SIG-M5 treated with dmso at 0.1 percent for 504 hours (cell line): ENCODE results near the gene HIC1.
"Not testable (repeated sequence)": the region's sequence is repeated elsewhere in the genome, so short reads cannot be mapped to it uniquely, and the experiment has no call there.

Experiments
- DNase-seq: peaks from one replicate; lab custom pipeline; 2025; ENCODE audit not compliant: unreplicated experiment; lab: John Stamatoyannopoulos, UW

Gene HIC1, protein sequence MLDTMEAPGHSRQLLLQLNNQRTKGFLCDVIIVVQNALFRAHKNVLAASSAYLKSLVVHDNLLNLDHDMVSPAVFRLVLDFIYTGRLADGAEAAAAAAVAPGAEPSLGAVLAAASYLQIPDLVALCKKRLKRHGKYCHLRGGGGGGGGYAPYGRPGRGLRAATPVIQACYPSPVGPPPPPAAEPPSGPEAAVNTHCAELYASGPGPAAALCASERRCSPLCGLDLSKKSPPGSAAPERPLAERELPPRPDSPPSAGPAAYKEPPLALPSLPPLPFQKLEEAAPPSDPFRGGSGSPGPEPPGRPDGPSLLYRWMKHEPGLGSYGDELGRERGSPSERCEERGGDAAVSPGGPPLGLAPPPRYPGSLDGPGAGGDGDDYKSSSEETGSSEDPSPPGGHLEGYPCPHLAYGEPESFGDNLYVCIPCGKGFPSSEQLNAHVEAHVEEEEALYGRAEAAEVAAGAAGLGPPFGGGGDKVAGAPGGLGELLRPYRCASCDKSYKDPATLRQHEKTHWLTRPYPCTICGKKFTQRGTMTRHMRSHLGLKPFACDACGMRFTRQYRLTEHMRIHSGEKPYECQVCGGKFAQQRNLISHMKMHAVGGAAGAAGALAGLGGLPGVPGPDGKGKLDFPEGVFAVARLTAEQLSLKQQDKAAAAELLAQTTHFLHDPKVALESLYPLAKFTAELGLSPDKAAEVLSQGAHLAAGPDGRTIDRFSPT

DNA sequence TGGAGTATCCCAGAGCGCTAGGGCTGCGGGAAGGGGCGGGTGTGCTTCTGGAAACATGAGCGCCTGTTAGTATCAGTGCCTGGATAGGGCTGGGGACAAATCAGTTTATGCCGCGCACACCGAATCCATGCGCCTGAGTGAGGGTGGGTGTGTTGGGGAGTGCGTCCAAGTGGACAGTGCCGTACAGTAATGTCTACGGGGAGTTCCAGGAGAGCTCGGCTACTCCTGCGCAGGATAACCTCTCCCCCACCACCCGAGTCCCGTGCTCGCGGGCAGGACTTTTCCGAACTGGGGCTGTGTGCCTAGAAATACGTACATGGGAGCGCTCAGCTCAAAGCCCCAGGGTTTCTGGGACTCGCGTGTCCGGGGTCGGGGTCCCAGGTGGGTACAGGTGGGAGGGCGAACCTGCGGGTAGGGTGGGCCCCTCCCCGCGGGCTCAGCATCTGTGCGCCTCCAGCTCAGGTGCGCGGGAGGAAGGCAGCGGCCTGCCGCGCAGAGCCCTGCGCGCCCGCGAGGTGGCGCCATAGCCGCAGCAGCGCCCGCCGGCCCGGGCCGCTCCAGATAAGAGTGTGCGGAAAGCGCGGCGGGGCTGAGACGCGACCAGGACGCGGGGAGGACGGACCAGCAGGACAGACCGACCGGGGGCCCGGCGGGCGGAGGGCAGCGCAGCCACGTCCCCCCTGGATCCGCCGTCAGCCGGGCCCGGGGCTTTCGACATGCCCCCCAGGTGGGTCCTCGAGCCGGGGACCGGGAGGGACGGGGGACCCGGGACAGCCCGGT, at the start of gene HIC1:
Gene HIC1, plus strand, starts transcription at position 592 of the 780 bp plus-strand sequence. CDS start 1,588 bp downstream, outside the sequence.
- peak; percentile 54 for DNase-seq

DNA sequence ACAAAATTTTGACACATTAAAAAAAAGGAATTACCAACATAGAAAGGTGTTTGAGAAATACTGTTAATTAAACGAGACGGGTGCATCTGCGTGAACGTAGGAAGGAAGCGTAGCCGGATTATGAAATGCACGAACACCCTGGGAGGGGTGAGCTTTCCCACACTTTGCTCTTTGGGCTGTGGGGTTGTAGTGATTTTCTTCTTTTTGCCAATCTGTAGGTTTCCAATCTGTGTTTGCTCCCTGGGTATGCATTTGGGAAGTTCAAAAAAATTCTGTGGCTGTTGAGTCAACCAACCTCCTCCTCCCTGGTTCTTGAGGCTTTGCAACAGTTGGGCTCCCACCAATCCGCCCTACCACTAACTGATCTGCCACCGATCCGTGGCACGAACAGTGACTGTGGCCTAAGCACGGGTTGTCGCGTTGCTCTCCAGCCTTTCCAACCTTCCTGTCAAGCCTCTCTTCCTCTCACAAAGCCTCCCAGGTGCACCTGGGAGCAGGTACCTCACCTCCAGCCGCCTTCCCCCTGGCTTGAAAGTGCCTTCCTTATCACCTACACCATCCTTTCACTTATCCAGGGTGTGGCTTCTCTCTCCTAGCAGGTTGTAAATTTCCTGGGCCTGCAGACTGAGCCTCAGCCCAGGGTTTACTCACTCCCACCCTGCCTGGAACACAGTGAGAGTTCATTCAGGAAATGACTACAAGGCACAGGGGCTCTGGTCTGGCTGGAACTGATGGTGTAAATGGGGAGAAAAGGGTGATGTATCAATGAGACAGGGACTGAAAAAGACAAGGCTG, 46.4 kb upstream of the HIC1 start:
- DNase-seq, result no peak

DNA sequence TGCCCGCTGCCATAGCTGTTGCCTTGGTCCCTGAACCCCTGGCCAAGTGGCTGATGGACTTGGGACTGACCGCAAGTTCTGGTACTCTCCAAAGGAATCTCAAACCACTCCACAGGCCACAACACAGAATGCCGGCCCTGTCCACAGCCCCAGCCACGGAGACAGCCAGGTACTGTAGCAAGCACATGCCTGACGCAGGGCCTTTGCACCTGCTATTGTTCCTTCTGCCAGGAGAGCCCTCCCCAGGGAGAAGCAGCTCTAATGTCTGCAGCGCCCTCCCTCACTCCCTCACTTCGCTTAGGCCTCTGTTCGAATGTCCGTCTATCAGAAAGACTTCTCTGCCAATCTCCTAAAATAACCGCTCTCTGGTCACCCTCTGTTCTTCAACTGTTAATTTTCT, 45.2 kb upstream of the HIC1 start:
- no peak for DNase-seq

- peak; percentile 14 for DNase-seq
These were observed 43.2 kb upstream of the HIC1 start for GRCh38 chr17:2011411-2012371.

DNA sequence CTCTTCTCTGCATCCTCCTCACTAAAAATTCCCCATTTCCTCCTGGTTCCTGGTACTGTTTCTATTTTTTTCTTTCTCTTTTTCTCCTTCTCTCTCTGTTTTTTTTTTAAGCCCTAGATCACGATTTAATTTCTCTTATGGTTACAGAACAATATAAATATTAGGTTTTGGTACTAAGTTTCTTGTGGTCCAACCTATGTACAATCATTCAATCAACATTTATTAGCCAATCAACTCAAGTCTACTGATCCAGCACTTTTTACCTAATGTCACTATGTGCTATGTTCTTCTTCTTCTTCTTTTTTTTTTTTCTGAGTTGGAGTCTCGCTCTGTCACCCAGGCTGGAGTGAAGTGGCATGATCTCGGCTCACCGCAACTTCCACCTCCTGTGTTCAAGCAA, 42.4 kb upstream of the HIC1 start:
- no peak for DNase-seq

- DNase-seq, result not testable (repeated sequence)
These were observed 41.5 kb upstream of the HIC1 start for GRCh38 chr17:2013220-2013993.

- DNase-seq, result no peak
These were observed 40.9 kb upstream of the HIC1 start for GRCh38 chr17:2013994-2014317.

DNA sequence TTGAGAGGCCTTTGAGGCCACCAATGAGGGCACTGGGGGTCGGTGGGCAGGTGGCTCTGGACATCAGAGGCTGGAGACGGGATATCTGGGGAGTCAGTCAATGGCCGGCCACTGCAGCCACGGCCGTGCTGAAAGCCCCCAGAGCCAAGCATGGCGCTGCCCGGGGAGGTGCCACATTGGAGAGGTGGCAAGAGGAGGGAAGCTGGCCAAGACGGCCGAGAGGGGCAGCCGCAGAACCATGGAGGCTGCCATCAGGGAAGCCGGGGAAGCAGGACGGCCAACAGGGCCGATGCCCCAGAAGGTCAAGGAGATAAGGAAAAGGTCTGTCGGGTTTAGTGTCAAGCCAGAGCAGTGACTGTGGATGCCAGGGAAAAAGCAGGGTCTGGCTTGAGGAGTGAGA, 39.6 kb upstream of the HIC1 start:
- DNase-seq, result no peak

- DNase-seq, result no peak
These were observed 38.4 kb upstream of the HIC1 start for GRCh38 chr17:2016494-2016893.

DNA sequence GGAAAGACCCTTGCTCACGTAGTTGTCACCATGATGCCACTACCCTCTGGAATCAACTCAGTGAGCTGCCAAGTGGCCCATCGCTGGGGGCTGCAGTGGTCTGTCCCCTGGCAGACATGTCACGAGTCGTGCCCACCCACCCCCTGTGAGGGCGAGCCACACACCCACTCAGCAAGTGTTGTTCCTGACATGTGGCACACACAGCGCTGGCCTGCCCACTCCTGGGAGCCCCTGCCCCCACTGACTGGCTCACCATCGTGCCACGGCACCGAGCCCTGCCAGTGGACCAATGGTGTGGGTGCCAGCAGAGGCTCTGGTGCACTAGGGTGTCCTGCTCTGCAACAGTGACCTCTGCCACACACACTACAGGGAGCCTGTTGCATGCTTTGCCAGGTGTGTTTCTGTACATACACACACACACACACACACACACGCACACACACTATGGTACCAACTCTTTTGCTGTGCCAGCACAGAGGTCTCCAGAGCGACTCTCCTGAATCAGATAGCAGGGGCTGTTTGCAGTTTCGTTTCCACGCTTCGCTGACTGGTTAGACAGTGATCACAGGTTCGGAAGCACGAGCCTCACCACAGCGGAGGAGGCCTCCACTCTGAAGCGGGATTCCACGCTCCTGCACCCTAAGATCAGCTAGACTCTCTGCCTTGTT, 37.5 kb upstream of the HIC1 start:
- no peak for DNase-seq

DNA sequence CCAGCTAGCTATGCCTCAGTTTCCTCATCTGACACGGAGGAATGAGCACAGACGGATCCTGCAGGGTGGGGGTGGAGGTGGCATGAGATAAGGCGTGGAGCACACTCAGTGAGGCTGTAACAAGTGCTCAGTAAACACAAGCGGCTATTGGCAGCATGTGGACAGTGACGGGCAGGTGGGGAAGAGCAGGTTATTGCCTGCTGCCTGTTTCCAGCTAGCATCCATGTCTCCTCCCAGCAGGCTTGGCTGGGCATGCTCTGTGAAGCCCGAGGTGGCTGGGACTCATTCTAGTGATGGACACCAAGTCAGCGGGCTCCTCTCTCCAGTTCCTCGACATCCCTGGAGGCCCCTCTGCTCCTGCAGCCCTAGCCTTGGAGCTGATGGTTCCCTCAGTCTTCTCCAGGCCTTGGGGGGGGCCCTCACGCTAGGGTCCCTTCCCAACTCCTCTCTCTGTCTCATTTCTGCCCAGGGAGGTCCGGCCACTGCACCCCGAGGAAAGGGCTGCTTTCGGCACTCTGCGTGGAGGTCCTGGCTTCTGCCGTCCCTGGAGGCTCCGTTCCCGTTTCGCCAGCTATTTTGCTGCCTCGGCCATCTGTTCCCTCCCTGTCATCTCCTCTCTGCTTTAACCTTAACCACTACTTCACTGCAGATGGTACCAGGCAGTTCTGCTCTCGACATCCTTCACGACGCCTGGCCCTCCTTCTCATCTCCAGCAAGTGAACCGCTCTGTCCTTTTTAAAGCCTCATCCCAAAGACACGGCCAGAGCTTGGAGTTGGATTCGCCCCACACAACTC, 36.0 kb upstream of the HIC1 start:
- no peak for DNase-seq

DNA sequence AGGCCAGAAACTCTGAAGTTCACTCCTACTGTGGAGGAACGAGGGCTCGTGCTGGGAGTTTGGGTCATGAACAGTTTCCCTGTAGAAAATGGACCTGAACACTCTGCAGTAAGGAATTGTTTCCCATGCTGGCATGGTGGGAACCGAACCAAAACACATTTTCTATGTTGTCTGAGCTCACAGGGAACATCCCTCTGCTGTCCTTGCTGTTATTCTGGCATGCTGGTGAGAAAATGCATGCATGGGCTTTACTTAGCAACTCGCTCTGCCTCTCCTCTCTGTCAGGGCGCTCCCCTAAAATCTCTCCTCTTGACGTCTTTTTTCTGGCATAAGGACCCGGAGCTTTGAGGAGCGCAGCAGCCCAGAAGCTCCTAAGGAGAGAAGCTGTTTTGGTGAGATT, 35.2 kb upstream of the HIC1 start:
- no peak for DNase-seq

DNA sequence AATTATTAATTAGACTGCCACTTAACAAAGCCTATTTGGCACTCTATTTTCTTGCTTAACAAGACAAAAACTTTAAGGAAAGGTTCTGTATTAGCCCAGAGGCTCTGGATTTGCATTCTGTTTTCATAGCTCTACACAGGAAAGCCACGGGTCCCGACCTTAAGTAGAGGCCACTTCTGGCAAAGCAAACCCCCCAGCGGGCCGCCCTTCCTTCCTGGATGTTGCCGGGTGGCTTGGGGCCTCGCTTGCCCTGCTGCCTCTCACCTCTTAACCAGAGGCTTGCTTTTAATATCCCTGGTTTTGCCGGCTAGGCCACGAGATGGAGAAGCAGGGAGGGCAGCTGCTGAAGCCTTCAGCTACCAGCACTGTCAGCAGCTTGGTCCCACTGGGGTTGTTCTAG, 34.2 kb upstream of the HIC1 start:
- DNase-seq, result no peak

DNA sequence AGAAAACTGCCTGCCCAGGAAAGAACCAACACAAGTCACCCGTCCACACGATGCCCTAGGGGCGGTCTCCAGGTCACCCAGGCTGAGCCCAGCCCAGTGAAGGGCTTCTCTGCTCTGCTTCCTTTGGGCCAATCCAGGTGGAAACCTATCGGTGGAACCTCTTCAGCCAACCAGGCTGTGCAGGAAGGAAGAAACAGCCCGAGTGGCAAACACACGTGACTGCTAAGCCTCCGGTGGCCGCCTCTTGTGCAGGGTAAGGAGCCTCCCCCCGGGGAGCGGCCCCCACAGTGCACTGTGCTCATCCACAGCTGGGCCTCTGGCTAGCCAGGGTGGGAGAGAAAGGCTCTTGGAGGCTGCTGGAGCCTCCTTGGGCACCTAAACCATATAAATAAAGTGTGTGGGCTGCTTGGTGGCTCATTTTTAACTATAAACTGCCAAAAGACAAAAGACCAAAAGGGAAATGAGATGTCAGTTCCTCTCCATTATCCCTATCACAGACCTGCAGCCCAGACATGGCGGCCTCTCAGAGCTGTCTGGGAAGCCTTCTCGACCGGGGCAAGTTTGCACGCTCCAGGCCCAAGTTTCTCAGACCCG, 32.2 kb upstream of the HIC1 start:
- DNase-seq, result no peak

DNA sequence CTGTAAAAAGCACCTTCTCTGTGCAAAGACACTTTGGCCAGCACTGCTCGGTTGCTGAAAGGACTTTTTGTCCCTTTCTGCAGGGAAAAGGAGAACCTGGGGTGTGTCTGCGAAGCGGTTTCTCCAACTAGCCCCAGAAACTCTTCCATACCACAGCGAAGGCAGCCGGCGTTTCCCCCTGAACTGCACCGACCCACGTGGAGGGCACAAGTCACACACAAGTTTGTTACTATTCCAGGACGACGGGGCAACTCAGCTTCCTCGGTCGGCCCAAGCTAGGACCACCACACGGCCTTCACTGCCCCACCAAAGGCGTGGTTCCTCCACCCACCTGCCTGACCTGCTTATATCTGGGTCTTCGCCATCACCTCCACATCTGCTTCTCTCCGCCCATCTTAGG, 31.6 kb upstream of the HIC1 start:
- no peak for DNase-seq

DNA sequence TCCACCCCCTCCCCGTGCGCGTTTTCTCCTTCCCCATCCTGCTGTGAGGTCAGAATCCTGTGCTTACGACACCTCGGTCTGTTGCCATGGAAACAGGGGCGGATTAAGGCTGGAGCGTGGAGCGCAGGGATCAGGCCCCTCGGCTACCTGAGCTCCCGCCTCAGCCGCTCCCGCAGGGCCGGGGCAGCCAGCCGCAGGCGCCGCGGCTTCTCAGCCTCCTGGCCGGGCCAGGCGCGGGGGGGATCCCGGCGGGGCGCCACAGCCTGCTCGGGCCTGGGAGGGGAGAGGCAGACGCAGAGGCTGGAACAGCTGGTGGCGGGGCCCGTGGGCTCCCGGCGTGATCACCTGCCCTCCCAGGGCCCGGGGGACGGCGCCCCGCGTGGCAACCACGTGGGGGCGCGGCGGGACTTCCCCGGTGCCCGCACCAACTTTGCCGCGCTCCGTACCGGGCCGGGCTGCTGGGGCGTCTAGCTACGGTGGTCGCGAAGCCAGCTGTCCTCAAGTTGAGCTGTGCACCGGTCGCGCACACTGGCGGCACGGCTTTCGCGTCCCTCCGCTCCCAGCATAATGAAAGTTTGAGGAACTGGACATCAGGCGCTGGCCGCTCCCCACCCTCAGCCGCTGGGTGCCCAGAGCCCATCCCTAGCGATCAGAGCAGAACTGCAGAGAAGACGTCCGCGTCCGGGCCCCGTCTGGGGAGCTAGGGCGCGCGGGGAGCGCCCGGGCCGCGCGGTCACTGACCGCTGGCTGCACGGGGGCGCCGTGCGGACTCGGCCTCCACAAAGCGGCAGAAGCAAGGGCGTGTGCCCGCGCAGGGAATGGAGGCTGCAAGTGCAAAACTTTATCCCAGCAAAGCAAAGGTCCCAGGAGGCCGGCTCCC, 31.0 kb upstream of the HIC1 start:
- DNase-seq, result peak; percentile 37
